HCT116 (cell line): ENCODE measurements around the gene HMGXB4. TPM values are rescaled to one million over a fixed set of nuclear protein-coding genes. Genes with fewer than 3 reads are reported as not detected.

Source experiments
- ATAC-seq: fragments of 200-7000 bp; cut with Tn5 transposase; 2 replicates; pipeline ENCODE4 v1.9.1; 2020; ENCODE audit warnings: mild to moderate bottlenecking, moderate library complexity
- BruUV-seq: library from RNA; stranded (reverse); fragments of 400-500 nt; replicated peaks from 2 replicates; lab custom pipeline; 2021; lab: Mats Ljungman, UMichigan
- CTCF ChIA-PET: fragments of 300-600 bp; sonication (Branson Sonifier 250); formaldehyde crosslinking; loops from one replicate; lab custom pipeline; 2021; ENCODE audit warnings: antibody characterized with exemption; lab: Charles Lee
- POLR2A ChIA-PET: fragments of 300-600, 350-600 bp; sonication (Branson Sonifier 250); formaldehyde crosslinking; loops from one replicate; lab custom pipeline; 2021; ENCODE audit warnings: antibody characterized with exemption; lab: Charles Lee
- RAD21 ChIA-PET, 2 experiments: fragments of 300-600 bp; sonication (Branson Sonifier 250); formaldehyde crosslinking; loops; one replicate each; lab custom pipeline; 2023; ENCODE audit warnings: low total read pairs in 2 of 2; ENCODE audit not compliant: uncharacterized antibody in 2 of 2, unreplicated experiment in 2 of 2, low non-redundant PET in 1 of 2; lab: Charles Lee
- DNase-seq: peaks from one replicate; pipeline ENCODE4 v3.0.0-alpha.2; 2010; ENCODE audit warnings: low read depth, low spot score
- H2AFZ ChIP-seq: fragments of 200-600 bp; shearing (Covaris generic), sonication (generic); 2 replicates; pipeline ENCODE4 v1.6.1; 2017; ENCODE audit warnings: low read depth, mixed run types, mixed read lengths, antibody characterized with exemption, low read length; ENCODE audit not compliant: poor library complexity, severe bottlenecking
- H3K27ac ChIP-seq: 2 replicates; pipeline ENCODE4 v1.5.1; 2012; ENCODE audit warnings: low read depth, low read length
- H3K27me3 ChIP-seq: fragments of 200-600 bp; sonication (generic); 2 replicates; pipeline ENCODE4 v1.6.1; 2016; ENCODE audit warnings: mixed run types, low read length, mixed read lengths; ENCODE audit not compliant: insufficient read depth
- H3K36me3 ChIP-seq, 2 experiments: fragments of 200-500 bp in 1 of 2; fragments of 200-600 bp in 1 of 2; sonication (Bioruptor generic) in 1 of 2; sonication (generic) in 1 of 2; 2 replicates each; pipeline versions ENCODE4 v1.5.1 to v1.6.1; 2014 to 2016; ENCODE audit warnings: low read length in 2 of 2, inconsistent platforms in 1 of 2, mixed read lengths in 1 of 2, mixed run types in 1 of 2; ENCODE audit not compliant: insufficient read depth in 2 of 2, control insufficient read depth in 1 of 2
- H3K4me1 ChIP-seq, 2 experiments: fragments of 200-600 bp in 1 of 2; sonication (generic) in 1 of 2; 2 replicates each; pipeline versions ENCODE4 v1.5.1 to v1.6.1; 2012 to 2017; ENCODE audit warnings: low read length in 2 of 2, inconsistent platforms in 1 of 2, mild to moderate bottlenecking in 1 of 2, mixed read lengths in 1 of 2, mixed run types in 1 of 2, moderate library complexity in 1 of 2; ENCODE audit not compliant: insufficient read depth in 2 of 2, control insufficient read depth in 1 of 2
- H3K4me2 ChIP-seq: fragments of 200-600 bp; sonication (generic); 2 replicates; pipeline ENCODE4 v1.6.1; 2017; ENCODE audit warnings: mixed run types, low read length, mixed read lengths
- H3K4me3 ChIP-seq, 2 experiments: fragments of 200-600 bp in 1 of 2; sonication (generic) in 1 of 2; replicated peaks in 1 of 2; 2 replicates each; pipeline ENCODE4 v1.5.1; 2011 to 2016; ENCODE audit warnings: low read length in 2 of 2, control low read depth in 1 of 2, low read depth in 1 of 2, mild to moderate bottlenecking in 1 of 2, mixed read lengths in 1 of 2, mixed run types in 1 of 2
- H3K79me2 ChIP-seq: fragments of 200-600 bp; sonication (generic); 2 replicates; pipeline ENCODE4 v1.6.1; 2017; ENCODE audit warnings: mild to moderate bottlenecking, mixed run types, low read length, moderate library complexity, mixed read lengths; ENCODE audit not compliant: insufficient read depth
- H3K9ac ChIP-seq: fragments of 200-600 bp; sonication (generic); 2 replicates; pipeline ENCODE4 v1.6.1; 2016; ENCODE audit warnings: low read length, mixed read lengths
- H3K9me2 ChIP-seq: fragments of 200-600 bp; sonication (generic), shearing (Covaris generic); 2 replicates; pipeline ENCODE4 v1.6.1; 2017; ENCODE audit warnings: mixed run types, mild to moderate bottlenecking, moderate library complexity; ENCODE audit not compliant: insufficient read depth
- H3K9me3 ChIP-seq, 2 experiments: fragments of 200-500 bp in 1 of 2; fragments of 200-600 bp in 1 of 2; sonication (Bioruptor generic) in 1 of 2; sonication (generic) in 1 of 2; 2 replicates each; pipeline ENCODE4 v1.6.1; 2014 to 2017; ENCODE audit warnings: low read length in 2 of 2, mixed read lengths in 2 of 2, inconsistent platforms in 1 of 2, low read depth in 1 of 2, mild to moderate bottlenecking in 1 of 2, mixed run types in 1 of 2, moderate library complexity in 1 of 2; ENCODE audit not compliant: control insufficient read depth in 1 of 2, insufficient read depth in 1 of 2
- H4K20me1 ChIP-seq: fragments of 200-600 bp; sonication (generic), shearing (Covaris generic); 2 replicates; pipeline ENCODE4 v1.6.1; 2017; ENCODE audit warnings: mixed run types, mild to moderate bottlenecking, moderate library complexity; ENCODE audit not compliant: insufficient read depth
- CBX3 ChIP-seq: IDR thresholded peaks from 2 replicates; pipeline ENCODE4 v1.6.1; 2012; ENCODE audit warnings: low read depth
- CEBPB ChIP-seq: IDR thresholded peaks from 2 replicates; pipeline ENCODE4 v1.6.1; 2012; ENCODE audit warnings: low read depth
- EGR1 ChIP-seq: IDR thresholded peaks from 2 replicates; pipeline ENCODE4 v1.6.1; 2012; ENCODE audit warnings: low read depth
- ELF1 ChIP-seq: IDR thresholded peaks from 2 replicates; pipeline ENCODE4 v1.6.1; 2012; ENCODE audit warnings: low read depth, borderline replicate concordance
- EZH2 ChIP-seq: fragments of 200-600 bp; sonication (generic); IDR thresholded peaks from 2 replicates; pipeline ENCODE4 v1.6.1; 2017; ENCODE audit warnings: antibody characterized with exemption, mixed run types
- EZH2phosphoT487 ChIP-seq: fragments of 200-600 bp; IDR thresholded peaks from 2 replicates; pipeline ENCODE4 v1.6.1; 2018; ENCODE audit warnings: antibody characterized with exemption, borderline replicate concordance
- JUND ChIP-seq: IDR thresholded peaks from 2 replicates; pipeline ENCODE4 v1.6.1; 2012
- MAX ChIP-seq: IDR thresholded peaks from 2 replicates; pipeline ENCODE4 v1.6.1; 2012
- POLR2A ChIP-seq: IDR thresholded peaks from 2 replicates; pipeline ENCODE4 v1.7.0; 2011; ENCODE audit warnings: borderline replicate concordance; ENCODE audit not compliant: insufficient read depth, insufficient read length; ENCODE audit errors: extremely low read depth
- POLR2AphosphoS5 ChIP-seq: IDR thresholded peaks from 2 replicates; pipeline ENCODE4 v1.6.1; 2011; ENCODE audit warnings: mild to moderate bottlenecking, low read depth, low read length, moderate library complexity
- RAD21 ChIP-seq: IDR thresholded peaks from 2 replicates; pipeline ENCODE4 v1.6.1; 2012; ENCODE audit warnings: low read depth, mild to moderate bottlenecking
- SIN3A ChIP-seq: IDR thresholded peaks from 2 replicates; pipeline ENCODE4 v1.6.1; 2012; ENCODE audit warnings: low read depth
- SP1 ChIP-seq: IDR thresholded peaks from 2 replicates; pipeline ENCODE4 v1.6.1; 2012; ENCODE audit warnings: low read depth
- TCF7L2 ChIP-seq: IDR thresholded peaks from 2 replicates; pipeline ENCODE4 v1.7.0; 2011; ENCODE audit warnings: borderline replicate concordance, inconsistent platforms; ENCODE audit not compliant: insufficient read depth, insufficient read length; ENCODE audit errors: extremely low read depth
- YY1 ChIP-seq: IDR thresholded peaks from 2 replicates; pipeline ENCODE4 v1.6.1; 2011; ENCODE audit warnings: low read length, low read depth, moderate library complexity, mild to moderate bottlenecking; ENCODE audit not compliant: insufficient replicate concordance; ENCODE audit errors: extremely low read depth
- ZFX ChIP-seq: fragments of 450-650 bp; IDR thresholded peaks from 2 replicates; pipeline ENCODE4 v1.6.1; 2017
- ZNF274 ChIP-seq: fragments of 200-500 bp; sonication (Bioruptor generic); IDR thresholded peaks from 2 replicates; pipeline ENCODE4 v1.6.1; 2014; ENCODE audit warnings: mild to moderate bottlenecking, low read depth, low read length, inconsistent platforms
- intact Hi-C: fragments of 100-400 bp; cut with micrococcal nuclease; formaldehyde crosslinking; loops from 2 replicates; pipeline ENCODE4 v1.10.0; 2022
- total RNA-seq: library from RNA; stranded (reverse); gene quantifications from one replicate; pipeline ENCODE4 v1.2.1, GENCODE V29; 2021; ENCODE audit not compliant: unreplicated experiment
- TF ChIP-seq, protein P1 (sequence below), 3 experiments: fragments of 200-600 bp in 1 of 3; sonication (generic) in 1 of 3; IDR thresholded peaks in 2 of 3; conservative IDR thresholded peaks in 1 of 3; 2 replicates each; pipeline ENCODE4 v1.5.1; 2012 to 2017; ENCODE audit warnings: low read depth in 2 of 3, low read length in 2 of 3, antibody characterized with exemption in 1 of 3, borderline replicate concordance in 1 of 3, control low read depth in 1 of 3, mild to moderate bottlenecking in 1 of 3, mixed read lengths in 1 of 3, mixed run types in 1 of 3, moderate library complexity in 1 of 3; ENCODE audit not compliant: insufficient read depth in 1 of 3

The HMGXB4 gene
- total RNA-seq, 1 experiment from 2014 or later = 36.7 TPM

DNA sequence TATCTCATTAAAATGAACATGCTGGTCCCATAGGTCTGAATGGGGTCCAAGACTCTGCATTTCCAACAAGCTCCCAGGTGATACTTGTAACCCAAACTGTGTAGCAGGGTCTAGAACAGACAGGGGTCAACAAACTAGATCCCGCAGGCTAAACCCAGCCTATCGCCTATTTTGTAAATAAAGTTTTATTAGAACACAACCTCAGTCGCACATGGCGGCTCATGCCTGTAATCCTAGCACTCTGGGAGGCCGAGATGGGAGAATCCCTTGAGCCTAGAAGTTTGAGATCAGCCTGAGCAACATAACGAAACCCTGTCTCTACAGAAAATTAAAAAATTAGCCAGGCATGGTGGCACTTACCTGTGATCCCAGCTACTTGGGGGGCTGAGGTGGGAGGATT is 42.3 kb upstream of the HMGXB4 start:
- Histone ChIP-seq H3K9ac (no peak overlapping the region), H3K9me3 (no peaks in the 10 kb centered on the region), H3K27me3 (no peaks in the 10 kb centered on the region), H3K4me1 (peaks cover 6 to 21% of the 10 kb centered on the region in 2 experiments; a peak in 3 of 4 replicates), H3K9me2 (no peaks in the 10 kb centered on the region), H3K36me3 (peaks cover 0 to 8% of the 10 kb centered on the region in 2 experiments; a peak in 1 of 4 replicates)
- DNase-seq (no peak), ATAC-seq (no peak)
- CTCF ChIA-PET = no interaction called here
- BruUV-seq = no TSS peak
- TF ChIP-seq CEBPB (no peak), MAX (no peak), YY1 (no peak), EZH2phosphoT487 (no peak)
- TF ChIP-seq, all 23 proteins: peak for 0
- POLR2A ChIA-PET = no interaction called here
- intact Hi-C loops = no loop called here
- Histone ChIP-seq H3K4me2 (no peak overlapping the region), H4K20me1 (no peaks in the 10 kb centered on the region), H2AFZ (no peak overlapping the region), H3K79me2 (peaks cover 5% of the 10 kb centered on the region; the same call in 1 of the 2 replicates), H3K4me3 (no peak overlapping the region), H3K27ac (no peak overlapping the region)
- RAD21 ChIA-PET = no interaction called here

DNA sequence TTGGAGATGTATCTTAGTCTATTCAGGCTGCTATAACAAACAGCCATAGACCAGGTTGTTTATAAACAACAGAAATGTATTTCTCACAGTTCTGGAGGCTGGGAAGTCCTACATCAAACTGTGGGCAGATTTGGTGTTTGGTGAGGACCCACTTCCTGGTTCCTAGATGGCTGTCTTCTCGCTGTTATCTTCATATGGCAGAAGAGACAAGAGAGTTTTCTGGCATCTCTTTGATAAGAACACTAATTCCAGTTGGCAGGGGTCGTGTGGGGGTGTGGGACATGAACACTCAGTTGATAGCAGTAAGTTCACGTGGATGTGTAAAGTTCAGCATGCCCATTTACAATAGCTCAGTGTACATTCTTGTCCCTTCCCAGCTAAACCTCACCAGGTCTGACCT is 41.3 kb upstream of the HMGXB4 start:
- Histone ChIP-seq H3K4me2 (no peak overlapping the region), H3K4me1 (peaks cover 6 to 28% of the 10 kb centered on the region in 2 experiments; a peak in 3 of 4 replicates), H3K4me3 (no peak overlapping the region), H3K27me3 (no peaks in the 10 kb centered on the region), H4K20me1 (no peaks in the 10 kb centered on the region), H3K9me2 (no peaks in the 10 kb centered on the region), H2AFZ (no peak overlapping the region), H3K27ac (no peak overlapping the region), H3K9ac (no peak overlapping the region), H3K36me3 (peaks cover 0 to 8% of the 10 kb centered on the region in 2 experiments; a peak in 1 of 4 replicates), H3K9me3 (no peaks in the 10 kb centered on the region), H3K79me2 (peaks cover 10% of the 10 kb centered on the region)
- intact Hi-C loops = no loop called here
- no peak for DNase-seq
- ChIA-PET POLR2A (no interaction called here), RAD21 (no interaction called here), CTCF (interaction anchor here (1.4 kb wide), 1 partner anchor 16 kb away, joined by 4 read pairs; no protein-coding TSS in a partner anchor)
- no peak for ATAC-seq
- BruUV-seq = no TSS peak
- TF ChIP-seq RAD21 (no peak), EZH2phosphoT487 (no peak), MAX (no peak), CBX3 (no peak), TCF7L2 (no peak), ZNF274 (no peak), POLR2AphosphoS5 (no peak), JUND (no peak), SP1 (no peak), ZFX (no peak), ELF1 (no peak), POLR2A (no peak), EGR1 (no peak), SIN3A (no peak), EZH2 (no peak)
- TF ChIP-seq, protein P1, sequence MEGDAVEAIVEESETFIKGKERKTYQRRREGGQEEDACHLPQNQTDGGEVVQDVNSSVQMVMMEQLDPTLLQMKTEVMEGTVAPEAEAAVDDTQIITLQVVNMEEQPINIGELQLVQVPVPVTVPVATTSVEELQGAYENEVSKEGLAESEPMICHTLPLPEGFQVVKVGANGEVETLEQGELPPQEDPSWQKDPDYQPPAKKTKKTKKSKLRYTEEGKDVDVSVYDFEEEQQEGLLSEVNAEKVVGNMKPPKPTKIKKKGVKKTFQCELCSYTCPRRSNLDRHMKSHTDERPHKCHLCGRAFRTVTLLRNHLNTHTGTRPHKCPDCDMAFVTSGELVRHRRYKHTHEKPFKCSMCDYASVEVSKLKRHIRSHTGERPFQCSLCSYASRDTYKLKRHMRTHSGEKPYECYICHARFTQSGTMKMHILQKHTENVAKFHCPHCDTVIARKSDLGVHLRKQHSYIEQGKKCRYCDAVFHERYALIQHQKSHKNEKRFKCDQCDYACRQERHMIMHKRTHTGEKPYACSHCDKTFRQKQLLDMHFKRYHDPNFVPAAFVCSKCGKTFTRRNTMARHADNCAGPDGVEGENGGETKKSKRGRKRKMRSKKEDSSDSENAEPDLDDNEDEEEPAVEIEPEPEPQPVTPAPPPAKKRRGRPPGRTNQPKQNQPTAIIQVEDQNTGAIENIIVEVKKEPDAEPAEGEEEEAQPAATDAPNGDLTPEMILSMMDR (IDR thresholded peaks at IDR 0.05 in 2 of 3, conservative IDR thresholded peaks at IDR 0.05 in 1 of 3; ENCODE audit: borderline replicate concordance in 1 of 3, insufficient read depth in 1 of 3, low read depth in 2 of 3, low read length in 2 of 3) = no peak
